Pancreas (tissue), 10 donors: ENCODE data around the gene AKAP13. TPM values are rescaled to one million over a fixed set of nuclear protein-coding genes. Genes with fewer than 3 reads are reported as not detected.

Experiments
- ATAC-seq, 4 donors: fragments of 200-7000 bp; cut with Tn5 transposase; one replicate each; pipeline versions ENCODE4 v1.8.0 to v1.9.1; 2020; ENCODE audit warnings: mild to moderate bottlenecking in 4 of 4, moderate library complexity in 4 of 4
- DNase-seq, 6 donors: peaks; one replicate each; pipeline ENCODE4 v3.0.0-alpha.2; 2020
- FAIRE-seq: peaks from 2 replicates; lab custom pipeline; 2012; peaks lifted over from hg19 to GRCh38; lab: Jason Lieb, UNC
- H3K27ac ChIP-seq, 4 donors: fragments of 200-600 bp; sonication (generic); 1 replicate in 3 of 4; 2 replicates in 1 of 4; pipeline versions ENCODE4 v1.5.0 to v1.8.0; 2020
- H3K27me3 ChIP-seq, 4 donors: fragments of 200-600 bp; one replicate each; pipeline ENCODE4 v1.8.0; 2021
- H3K36me3 ChIP-seq, 3 donors: fragments of 200-600 bp; sonication (generic) in 1 of 3; one replicate each; pipeline versions ENCODE4 v1.5.0 to v1.8.0; 2020 to 2021
- H3K4me1 ChIP-seq, 3 donors: fragments of 200-600 bp; one replicate each; pipeline ENCODE4 v1.8.0; 2021
- H3K4me3 ChIP-seq, 4 donors: fragments of 200-600 bp; sonication (generic) in 2 of 4; one replicate each; pipeline versions ENCODE4 v1.5.0 to v1.8.0; 2020 to 2021
- H3K9me3 ChIP-seq, 4 donors: fragments of 200-600 bp; one replicate each; pipeline ENCODE4 v1.8.0; 2021
- CTCF ChIP-seq, 4 donors: fragments of 200-600 bp; sonication (generic) in 3 of 4; IDR thresholded peaks; one replicate each; pipeline versions ENCODE4 v1.5.0 to v1.8.0; 2021; ENCODE audit warnings: antibody characterized with exemption in 4 of 4
- WGBS, 2 donors: extraction: QIAGEN DNeasy Blood & Tissue Kit; methylation state at CpG; one replicate each; pipeline ENCODE4 v1.1.7; 2013; 5-methylcytosine and 5-hydroxymethylcytosine counted together
- intact Hi-C, 3 donors: fragments of 100-400 bp; cut with DNase I; formaldehyde crosslinking; loops; one replicate each; pipeline versions ENCODE4 v1.11.1 to v1.14.2; 2022
- polyA plus RNA-seq, 2 donors: library from polyadenylated mRNA; stranded (reverse); fragments of 200-250 nt; gene quantifications; one replicate each; pipeline ENCODE4 v1.2.3, GENCODE V29; 2013
- total RNA-seq, 6 donors: library from RNA; stranded (reverse); fragmentation: NEBNext Ultra II Directional in 4 of 6; extraction: Animal tissue kit (Norgen Biotek cat#: 25700) in 4 of 6; gene quantifications; one replicate each; pipeline versions ENCODE4 v1.2.1 to v1.2.4, GENCODE V29; 2021 to 2023
- donor health status: healthy with polysubstance abuse.
- donor health status: DM: no; HTN: no; CAD: no; lungs with moderate emphysema.
- donor health status: DM: no; HTN: no; CAD: no.
- donor health status: control.
- donor health status: control.
- donor health status: Bipolar disorder and iron deficiency.
- donor health status: DM: yes; HTN: yes; CAD: no.
- donor health status: DM: no; HTN: no; CAD: no.
- donor health status: DM: no; HTN: no; CAD: no.
- donor health status: DM: yes; HTN: yes; CAD: no.

AKAP13 gene
- total and polyA plus RNA-seq, 8 donors: 64.9 to 139 (median 89.9) TPM

- H3K36me3 ChIP-seq: peaks cover 0 to 50% (median 10%) of the 10 kb centered on the region in 3 donors
- 88% methylated on average over 4 of the region's 4 CpGs for WGBS, 2 donors
- ATAC-seq (no peak), DNase-seq (no peak), FAIRE-seq (no peak)
- peaks cover 0 to 10% (median 0%) of the 10 kb centered on the region in 3 donors for H3K4me1 ChIP-seq
- intact Hi-C loops: no loop called here
- H3K27me3 ChIP-seq: no peaks in the 10 kb centered on the region
- H3K27ac ChIP-seq: no peak overlapping the region
- no peak for TF ChIP-seq CTCF (IDR thresholded peaks at IDR 0.05)
- H3K9me3 ChIP-seq: no peaks in the 10 kb centered on the region
- no peak overlapping the region for H3K4me3 ChIP-seq
Measured at GRCh38 chr15:85679231-85679630, 298.8 kb downstream of the AKAP13 start.

- Histone ChIP-seq H3K27ac (no peak overlapping the region), H3K4me1 (peaks cover 0 to 10% (median 0%) of the 10 kb centered on the region in 3 donors), H3K27me3 (no peaks in the 10 kb centered on the region), H3K36me3 (peaks cover 0 to 57% (median 8%) of the 10 kb centered on the region in 3 donors), H3K9me3 (no peaks in the 10 kb centered on the region), H3K4me3 (no peak overlapping the region)
- no peak for FAIRE-seq
- WGBS, 2 donors: 82% methylated on average over 4 of the region's 4 CpGs
- intact Hi-C loops: no loop called here
- no peak for DNase-seq
- no peak for TF ChIP-seq CTCF (IDR thresholded peaks at IDR 0.05)
- peak in 1 of 4 donors; percentile 11 for ATAC-seq
Measured at GRCh38 chr15:85681386-85681785, 301.0 kb downstream of the AKAP13 start.

- H3K36me3 ChIP-seq: peaks cover 0 to 64% (median 8%) of the 10 kb centered on the region in 3 donors
- no peak for DNase-seq
- no peak for FAIRE-seq
- H3K27ac ChIP-seq: no peak overlapping the region
- H3K9me3 ChIP-seq: no peaks in the 10 kb centered on the region
- WGBS, 2 donors: 73% methylated on average over 6 of the region's 6 CpGs
- no peak overlapping the region for H3K4me3 ChIP-seq
- peaks cover 0 to 15% (median 0%) of the 10 kb centered on the region in 3 donors for H3K4me1 ChIP-seq
- TF ChIP-seq CTCF (IDR thresholded peaks at IDR 0.05): no peak
- intact Hi-C loops: no loop called here
- no peaks in the 10 kb centered on the region for H3K27me3 ChIP-seq
- ATAC-seq: no peak
Measured at GRCh38 chr15:85684174-85684710, 303.8 kb downstream of the AKAP13 start.

- 82 to 83% methylated on average over 9 of the region's 9 CpGs for WGBS, 2 donors
- ATAC-seq (no peak), DNase-seq (no peak), FAIRE-seq (no peak)
- intact Hi-C loops: no loop called here
- H3K27me3 ChIP-seq: no peaks in the 10 kb centered on the region
- no peaks in the 10 kb centered on the region for H3K9me3 ChIP-seq
- peaks cover 0 to 69% (median 8%) of the 10 kb centered on the region in 3 donors for H3K36me3 ChIP-seq
- no peak for TF ChIP-seq CTCF (IDR thresholded peaks at IDR 0.05)
- H3K4me1 ChIP-seq: peaks cover 0 to 22% (median 0%) of the 10 kb centered on the region in 3 donors
- H3K4me3 ChIP-seq: no peak overlapping the region
- H3K27ac ChIP-seq: no peak overlapping the region
Measured at GRCh38 chr15:85685356-85685755, 305.0 kb downstream of the AKAP13 start.

- H3K4me1 ChIP-seq: peaks cover 0 to 12% (median 0%) of the 10 kb centered on the region in 3 donors
- H3K9me3 ChIP-seq: no peaks in the 10 kb centered on the region
- ATAC-seq (no peak), DNase-seq (no peak), FAIRE-seq (no peak)
- WGBS, 2 donors: 94 to 97% methylated on average over 2 of the region's 2 CpGs
- no peaks in the 10 kb centered on the region for H3K27me3 ChIP-seq
- peaks cover 0 to 74% (median 8%) of the 10 kb centered on the region in 3 donors for H3K36me3 ChIP-seq
- no peak for TF ChIP-seq CTCF (IDR thresholded peaks at IDR 0.05)
- intact Hi-C loops: no loop called here
- no peak overlapping the region for H3K27ac ChIP-seq
- H3K4me3 ChIP-seq: no peak overlapping the region
Measured at GRCh38 chr15:85687329-85687728, 306.9 kb downstream of the AKAP13 start.
